ENCODE data around the gene PFKFB3.

Gene PFKFB3

DNA sequence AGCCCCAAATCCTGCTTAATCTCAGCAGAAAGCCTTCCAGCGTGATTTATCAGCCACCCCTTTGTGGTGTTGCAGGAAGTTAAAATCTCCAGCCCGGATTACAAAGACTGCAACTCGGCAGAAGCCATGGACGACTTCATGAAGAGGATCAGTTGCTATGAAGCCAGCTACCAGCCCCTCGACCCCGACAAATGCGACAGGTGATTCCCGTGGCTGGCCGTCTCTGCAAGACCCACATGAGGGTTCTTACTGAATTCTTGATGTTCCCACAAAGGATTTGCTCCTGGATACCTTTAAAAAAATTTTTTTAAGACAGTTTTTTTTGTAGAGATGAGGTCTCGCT lies 16.7 kb downstream of the PFKFB3 start:
- Mint-ChIP-seq H3K4me1 (peaks cover 11% of the 10 kb centered on the region), H3K4me3 (no peak overlapping the region), H3K27me3 (ENCODE audit: low read depth) (no peaks in the 10 kb centered on the region), H3K36me3 (ENCODE audit: low read depth) (peaks cover 86% of the 10 kb centered on the region), H3K27ac (no peak overlapping the region), H3K9me3 (no peaks in the 10 kb centered on the region)
- TF ChIP-seq, protein P1, sequence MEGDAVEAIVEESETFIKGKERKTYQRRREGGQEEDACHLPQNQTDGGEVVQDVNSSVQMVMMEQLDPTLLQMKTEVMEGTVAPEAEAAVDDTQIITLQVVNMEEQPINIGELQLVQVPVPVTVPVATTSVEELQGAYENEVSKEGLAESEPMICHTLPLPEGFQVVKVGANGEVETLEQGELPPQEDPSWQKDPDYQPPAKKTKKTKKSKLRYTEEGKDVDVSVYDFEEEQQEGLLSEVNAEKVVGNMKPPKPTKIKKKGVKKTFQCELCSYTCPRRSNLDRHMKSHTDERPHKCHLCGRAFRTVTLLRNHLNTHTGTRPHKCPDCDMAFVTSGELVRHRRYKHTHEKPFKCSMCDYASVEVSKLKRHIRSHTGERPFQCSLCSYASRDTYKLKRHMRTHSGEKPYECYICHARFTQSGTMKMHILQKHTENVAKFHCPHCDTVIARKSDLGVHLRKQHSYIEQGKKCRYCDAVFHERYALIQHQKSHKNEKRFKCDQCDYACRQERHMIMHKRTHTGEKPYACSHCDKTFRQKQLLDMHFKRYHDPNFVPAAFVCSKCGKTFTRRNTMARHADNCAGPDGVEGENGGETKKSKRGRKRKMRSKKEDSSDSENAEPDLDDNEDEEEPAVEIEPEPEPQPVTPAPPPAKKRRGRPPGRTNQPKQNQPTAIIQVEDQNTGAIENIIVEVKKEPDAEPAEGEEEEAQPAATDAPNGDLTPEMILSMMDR (IDR thresholded peaks at IDR 0.05; ENCODE audit: unreplicated experiment in 3 of 3): no peak

DNA sequence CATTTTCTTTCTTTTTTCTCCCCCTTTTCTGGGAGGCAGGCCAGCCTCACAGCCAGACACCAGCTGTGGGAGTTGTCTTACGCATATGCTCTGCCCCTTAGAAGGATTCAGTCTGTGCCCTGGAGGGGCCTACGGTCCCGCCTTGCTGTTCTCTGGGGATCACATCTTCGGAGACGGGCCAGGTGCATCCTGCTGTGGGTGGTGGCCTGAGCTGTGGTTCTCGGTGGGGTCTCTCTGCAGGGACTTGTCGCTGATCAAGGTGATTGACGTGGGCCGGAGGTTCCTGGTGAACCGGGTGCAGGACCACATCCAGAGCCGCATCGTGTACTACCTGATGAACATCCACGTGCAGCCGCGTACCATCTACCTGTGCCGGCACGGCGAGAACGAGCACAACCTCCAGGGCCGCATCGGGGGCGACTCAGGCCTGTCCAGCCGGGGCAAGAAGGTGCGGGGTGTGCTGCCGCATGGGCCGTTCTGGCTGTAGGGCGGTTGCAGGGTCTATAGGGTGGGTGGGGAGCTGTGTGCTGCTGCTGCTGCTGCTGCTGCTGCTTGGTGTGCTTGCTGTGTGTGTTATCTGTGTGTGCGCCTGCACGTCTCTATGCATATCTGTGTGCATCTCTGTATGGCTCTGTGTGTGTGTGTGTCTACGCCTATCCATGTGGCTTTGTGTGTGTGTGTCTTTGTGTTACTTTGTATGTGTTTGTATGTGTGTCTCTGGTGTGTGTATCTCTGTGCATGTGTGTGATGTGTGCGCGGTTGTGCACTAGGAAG lies 17.9 kb downstream of the PFKFB3 start:
- peak overlapping the region; percentile 6 to 25 (median 22) for H3K27ac Mint-ChIP-seq
- TF ChIP-seq, protein P1 (IDR thresholded peaks at IDR 0.05; ENCODE audit: unreplicated experiment in 3 of 3): no peak
- no peak overlapping the region for H3K4me3 Mint-ChIP-seq
- H3K36me3 Mint-ChIP-seq (ENCODE audit: low read depth): peaks cover 82% of the 10 kb centered on the region
- no peaks in the 10 kb centered on the region for H3K9me3 Mint-ChIP-seq
- H3K4me1 Mint-ChIP-seq: peaks cover 11% of the 10 kb centered on the region
- no peaks in the 10 kb centered on the region for H3K27me3 Mint-ChIP-seq (ENCODE audit: low read depth)

DNA sequence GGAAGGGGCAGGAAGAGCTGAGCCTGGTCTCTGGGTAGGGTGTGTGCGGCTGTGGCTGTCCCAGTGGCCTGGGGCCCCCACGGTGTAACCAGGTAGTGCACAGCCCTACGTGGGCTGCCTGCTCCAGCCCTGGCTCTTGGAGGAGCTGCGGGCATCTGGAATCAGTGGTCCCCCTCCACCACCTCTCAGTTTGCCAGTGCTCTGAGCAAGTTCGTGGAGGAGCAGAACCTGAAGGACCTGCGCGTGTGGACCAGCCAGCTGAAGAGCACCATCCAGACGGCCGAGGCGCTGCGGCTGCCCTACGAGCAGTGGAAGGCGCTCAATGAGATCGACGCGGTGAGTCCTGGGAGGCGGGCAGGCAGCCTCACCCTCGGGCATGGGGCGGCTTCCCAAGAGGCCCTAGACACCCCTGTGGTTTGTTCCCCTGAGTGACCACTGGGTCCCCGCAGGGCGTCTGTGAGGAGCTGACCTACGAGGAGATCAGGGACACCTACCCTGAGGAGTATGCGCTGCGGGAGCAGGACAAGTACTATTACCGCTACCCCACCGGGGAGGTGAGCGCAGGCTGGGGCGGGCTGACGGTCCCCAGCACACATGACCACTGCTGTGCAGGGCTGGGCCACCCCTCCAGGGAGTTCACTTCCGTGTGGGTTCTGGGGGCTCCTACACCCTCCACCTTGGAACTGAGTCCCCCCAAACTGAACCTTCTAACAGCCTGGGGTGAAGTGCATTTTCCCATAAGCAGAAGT lies 18.6 kb downstream of the PFKFB3 start:
- H3K36me3 Mint-ChIP-seq (ENCODE audit: low read depth): peaks cover 89% of the 10 kb centered on the region
- TF ChIP-seq, protein P1 (IDR thresholded peaks at IDR 0.05; ENCODE audit: unreplicated experiment in 3 of 3): no peak

DNA sequence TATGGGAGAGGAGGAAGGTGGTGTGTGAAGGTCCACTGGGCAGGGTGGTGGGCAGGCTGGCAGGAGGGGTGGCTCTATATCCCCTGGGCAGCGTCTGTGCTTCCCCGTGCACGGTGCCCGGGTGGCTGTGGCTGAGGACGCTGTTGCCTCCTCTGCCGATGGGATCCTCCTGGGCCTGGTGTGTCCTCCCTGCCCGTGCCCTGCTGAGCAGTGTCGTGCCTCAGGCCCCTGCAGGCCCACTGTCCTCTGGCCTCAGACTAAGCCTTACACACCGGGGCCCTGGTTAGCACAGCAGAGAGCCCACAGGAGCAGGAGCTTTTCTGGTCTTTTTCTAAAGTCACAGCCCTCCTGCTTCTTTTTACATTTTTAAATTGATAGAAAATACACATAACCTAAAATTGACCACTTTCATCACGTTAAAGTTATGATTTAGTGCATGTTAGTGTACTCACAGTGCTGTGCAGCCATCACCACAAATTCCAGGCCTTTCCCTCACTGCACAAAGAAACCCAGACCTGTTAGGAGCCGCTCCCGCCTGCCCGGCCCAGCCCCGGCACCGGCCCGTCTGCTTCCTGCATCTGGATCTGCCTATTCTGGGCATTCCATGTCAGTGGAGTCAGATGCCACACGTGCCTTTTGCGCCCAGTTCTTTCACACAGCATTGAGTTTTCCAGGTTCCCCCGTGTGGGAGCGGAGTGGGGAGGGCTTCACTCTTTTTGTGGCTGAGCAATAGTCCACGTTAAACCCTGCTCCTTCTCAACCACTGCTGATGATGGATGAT lies 19.4 kb downstream of the PFKFB3 start:
- H3K4me3 Mint-ChIP-seq: no peak overlapping the region
- peaks cover 15% of the 10 kb centered on the region for H3K4me1 Mint-ChIP-seq
- H3K27me3 Mint-ChIP-seq (ENCODE audit: low read depth): no peaks in the 10 kb centered on the region
- H3K36me3 Mint-ChIP-seq (ENCODE audit: low read depth): peaks cover 83% of the 10 kb centered on the region
- H3K9me3 Mint-ChIP-seq: no peaks in the 10 kb centered on the region
- no peak overlapping the region for H3K27ac Mint-ChIP-seq
- TF ChIP-seq, protein P1 (IDR thresholded peaks at IDR 0.05; ENCODE audit: unreplicated experiment in 3 of 3): no peak

More for the DNA sequence above, 18.6 kb downstream of the PFKFB3 start:
- no peaks in the 10 kb centered on the region for H3K9me3 Mint-ChIP-seq
- peak overlapping the region in 2 of 3 experiments; percentile 6 to 22 for H3K27ac Mint-ChIP-seq
- H3K4me3 Mint-ChIP-seq: no peak overlapping the region
- no peaks in the 10 kb centered on the region for H3K27me3 Mint-ChIP-seq (ENCODE audit: low read depth)
- peaks cover 15% of the 10 kb centered on the region for H3K4me1 Mint-ChIP-seq

DNA sequence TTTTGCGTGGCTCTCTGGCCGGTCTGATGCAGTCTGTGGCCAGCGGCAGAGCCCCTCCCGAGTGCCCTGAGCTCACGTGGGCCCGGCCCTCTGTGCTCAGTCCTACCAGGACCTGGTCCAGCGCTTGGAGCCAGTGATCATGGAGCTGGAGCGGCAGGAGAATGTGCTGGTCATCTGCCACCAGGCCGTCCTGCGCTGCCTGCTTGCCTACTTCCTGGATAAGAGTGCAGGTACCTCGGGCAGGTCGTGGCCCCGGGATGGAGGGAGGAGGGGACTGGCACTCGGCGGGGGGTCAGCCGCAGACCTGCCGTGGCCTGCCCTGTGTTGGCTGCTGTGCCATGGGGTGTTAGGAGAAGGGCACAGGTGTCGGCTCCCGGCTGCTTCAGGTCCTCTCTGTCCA lies 20.0 kb downstream of the PFKFB3 start:
- Mint-ChIP-seq H3K27me3 (ENCODE audit: low read depth) (no peaks in the 10 kb centered on the region), H3K36me3 (ENCODE audit: low read depth) (peaks cover 80% of the 10 kb centered on the region), H3K4me1 (peaks cover 15% of the 10 kb centered on the region), H3K9me3 (no peaks in the 10 kb centered on the region), H3K27ac (no peak overlapping the region), H3K4me3 (no peak overlapping the region)
- TF ChIP-seq, protein P1 (IDR thresholded peaks at IDR 0.05; ENCODE audit: unreplicated experiment in 3 of 3): no peak
